BJ (cell line): Measurements from ENCODE around the gene UBE2A. TPM values are rescaled to one million over a fixed set of nuclear protein-coding genes. Genes with fewer than 3 reads are reported as not detected.

ENCODE experiments used
- CTCF ChIA-PET: fragments of 350-600 bp; formaldehyde crosslinking; extraction: SDS; loops from one replicate; lab custom pipeline; 2021; ENCODE audit warnings: antibody characterized with exemption, inconsistent platforms; lab: Yijun Ruan, JAX
- POLR2A ChIA-PET: fragments of 300-600 bp; sonication (Branson Sonifier 250); formaldehyde crosslinking; extraction: SDS; loops from one replicate; lab custom pipeline; 2021; ENCODE audit warnings: antibody characterized with exemption; lab: Charles Lee
- DNase-seq: peaks from one replicate; pipeline ENCODE4 v3.0.0-alpha.2; 2011; ENCODE audit warnings: low read depth
- H3K27me3 ChIP-seq: 2 replicates; pipeline ENCODE4 v1.6.0; 2011; ENCODE audit warnings: low read length; ENCODE audit not compliant: control insufficient read depth, insufficient read depth
- H3K36me3 ChIP-seq: 2 replicates; pipeline ENCODE4 v1.5.1; 2011; ENCODE audit warnings: low read length; ENCODE audit not compliant: control insufficient read depth, insufficient read depth
- H3K4me3 ChIP-seq: 2 replicates; pipeline ENCODE4 v1.5.1; 2011; ENCODE audit warnings: low read depth, mild to moderate bottlenecking, control low read depth, low read length
- CTCF ChIP-seq: IDR thresholded peaks from 2 replicates; pipeline ENCODE4 v1.5.1; 2011; ENCODE audit warnings: low read depth, mild to moderate bottlenecking, control low read depth, inconsistent platforms, low read length, moderate library complexity; ENCODE audit not compliant: insufficient read depth
- polyA plus RNA-seq: library from polyadenylated mRNA; depleted of rRNA; stranded (reverse); fragments of >200 nt; gene quantifications from 2 replicates; pipeline ENCODE4 v1.2.3, GENCODE V29; 2011

The UBE2A gene
- polyA plus RNA-seq, 1 experiment = 44.8 TPM

- Histone ChIP-seq H3K36me3 (no peaks in the 10 kb centered on the region), H3K27me3 (no peaks in the 10 kb centered on the region), H3K4me3 (no peak overlapping the region)
- POLR2A ChIA-PET = no interaction called here
- CTCF ChIA-PET = no interaction called here
- DNase-seq = no peak
- no peak for TF ChIP-seq CTCF
Observed at GRCh38 chrX:119614776-119615175, 40.4 kb downstream of the UBE2A start.

GRCh38 chrX:119617517-119618164, 43.3 kb downstream of the UBE2A start:
- TF ChIP-seq CTCF = no peak
- no peak for DNase-seq
- POLR2A ChIA-PET = no interaction called here
- Histone ChIP-seq H3K36me3 (no peaks in the 10 kb centered on the region), H3K4me3 (no peak overlapping the region), H3K27me3 (no peaks in the 10 kb centered on the region)
- CTCF ChIA-PET = interaction anchor here (0.5 to 1.8 kb wide), 3 partner anchors 109 to 141 kb away, joined by 3 to 4 read pairs (median 4); partner anchors contain the start of gene SOWAHD

- DNase-seq = no peak
- no peaks in the 10 kb centered on the region for H3K27me3 ChIP-seq
- ChIA-PET CTCF (interaction anchor here (0.5 to 1.4 kb wide), 3 partner anchors 12 to 140 kb away, joined by 3 to 4 read pairs (median 3); partner anchors contain the start of genes NKRF and SOWAHD), POLR2A (interaction anchor here (0.6 kb wide), 1 partner anchor 9 kb away, joined by 4 read pairs; no protein-coding TSS in a partner anchor)
- no peak overlapping the region for H3K4me3 ChIP-seq
- no peaks in the 10 kb centered on the region for H3K36me3 ChIP-seq
- TF ChIP-seq CTCF = no peak
Observed at GRCh38 chrX:119618439-119618838, 44.1 kb downstream of the UBE2A start.

- no peak overlapping the region for H3K4me3 ChIP-seq
- H3K27me3 ChIP-seq = no peaks in the 10 kb centered on the region
- CTCF ChIA-PET = interaction anchor here (0.8 kb wide), 1 partner anchor 13 kb away, joined by 3 read pairs; no protein-coding TSS in a partner anchor
- no peaks in the 10 kb centered on the region for H3K36me3 ChIP-seq
- POLR2A ChIA-PET = interaction anchor here (0.5 kb wide), 1 partner anchor 253 kb away, joined by 3 read pairs; no protein-coding TSS in a partner anchor
- TF ChIP-seq CTCF = no peak
- no peak for DNase-seq
Observed at GRCh38 chrX:119622356-119623232, 48.2 kb downstream of the UBE2A start.

- Histone ChIP-seq H3K27me3 (no peaks in the 10 kb centered on the region), H3K36me3 (no peaks in the 10 kb centered on the region), H3K4me3 (no peak overlapping the region)
- no peak for TF ChIP-seq CTCF
- POLR2A ChIA-PET = interaction anchor here (0.7 kb wide), 1 partner anchor 1085 kb away, joined by 3 read pairs; no protein-coding TSS in a partner anchor
- no peak for DNase-seq
- CTCF ChIA-PET = no interaction called here
Observed at GRCh38 chrX:119624417-119624816, 50.1 kb downstream of the UBE2A start.
